GM21786 (cell line): ENCODE results near the gene CITED1.
"Not testable (repeated sequence)": the region's sequence is repeated elsewhere in the genome, so short reads cannot be mapped to it uniquely, and the experiment has no call there.

Experiments used
- ATAC-seq: cut with Tn5 transposase; IDR thresholded peaks from one replicate; pipeline ENCODE4 v1.9.1; 2021; ENCODE audit not compliant: unreplicated experiment

CITED1 gene

GRCh38 chrX:72305286-72306084 is at the start of gene CITED1:
CITED1 (minus strand) TSS chrX:72305914; CDS start chrX:72302869, 3,045 bp downstream.
- ATAC-seq, result no peak

DNA sequence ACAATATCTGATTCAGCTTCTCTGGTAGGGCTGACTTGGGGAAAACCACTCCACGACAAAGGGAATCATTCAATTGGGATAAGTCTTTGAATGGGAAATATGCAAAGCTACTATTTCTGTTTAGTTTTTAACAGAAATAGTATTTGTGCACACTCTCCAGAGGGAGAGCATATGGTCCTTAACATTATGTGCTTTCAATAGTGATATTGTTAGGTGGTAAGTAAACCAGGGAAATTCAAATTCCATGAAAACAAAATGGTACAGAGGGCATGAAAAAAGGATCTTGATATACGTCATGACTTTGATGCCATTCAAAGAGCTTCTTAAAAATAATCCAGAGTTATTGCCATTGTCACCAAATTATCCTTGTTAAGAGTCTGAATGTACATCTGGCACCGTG is 47.1 kb upstream of the CITED1 start:
- ATAC-seq, result no peak

- no peak for ATAC-seq
Measured at GRCh38 chrX:72351606-72352334, 46.1 kb upstream of the CITED1 start.

DNA sequence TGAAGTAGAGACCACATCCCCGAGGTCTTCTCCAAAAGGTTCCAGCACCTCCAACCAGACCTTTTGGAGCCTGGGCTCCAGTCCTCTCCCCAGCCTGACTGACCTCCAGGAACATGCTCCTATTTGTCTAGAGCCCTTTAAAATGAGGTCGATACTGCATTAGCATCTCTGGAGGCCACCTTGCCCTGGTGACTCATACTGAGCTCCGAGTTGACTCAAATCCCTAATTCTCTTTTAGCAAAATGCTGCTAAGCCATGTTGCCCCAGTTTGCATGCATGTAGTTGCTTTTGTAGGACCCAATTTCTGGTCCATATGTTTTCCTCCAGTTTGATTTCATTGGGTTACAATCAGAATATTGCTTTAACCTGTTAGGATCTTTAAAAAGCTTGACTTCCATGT is 43.5 kb upstream of the CITED1 start:
- peak; percentile 89 for ATAC-seq

DNA sequence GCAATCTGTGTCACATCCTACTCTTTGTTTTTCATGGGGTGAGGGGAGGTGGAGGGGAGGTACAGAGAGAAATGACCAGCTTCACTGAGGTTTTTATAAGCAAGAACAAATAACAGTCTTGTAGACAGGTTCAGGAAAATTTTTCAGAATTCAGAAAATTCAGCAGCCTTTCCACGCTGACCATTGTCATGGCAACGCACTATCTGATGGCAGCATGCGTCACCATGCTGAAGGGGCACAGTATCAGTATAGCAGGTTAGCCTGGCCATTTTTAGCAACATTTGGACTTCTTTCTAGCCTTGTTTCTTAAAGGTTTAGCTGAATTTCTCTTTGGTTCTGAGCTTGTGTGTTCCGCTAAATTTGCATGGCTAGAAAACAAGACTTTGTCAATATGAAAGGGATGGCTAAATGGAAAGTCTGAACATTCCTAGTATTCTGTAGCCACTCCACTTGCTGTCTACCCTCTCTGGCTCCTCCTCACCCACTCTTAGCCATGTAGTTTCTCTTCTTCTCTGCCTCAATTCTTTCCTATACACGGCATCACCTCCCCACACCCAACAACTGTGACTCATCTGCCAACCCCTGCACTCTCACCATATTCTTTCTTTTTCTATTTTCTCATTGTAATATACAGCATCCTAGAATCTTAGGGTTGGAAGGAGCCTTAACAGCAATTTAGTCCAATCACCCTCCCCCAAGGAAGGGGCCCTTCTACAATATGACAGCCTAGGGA is 42.7 kb upstream of the CITED1 start:
- no peak for ATAC-seq

DNA sequence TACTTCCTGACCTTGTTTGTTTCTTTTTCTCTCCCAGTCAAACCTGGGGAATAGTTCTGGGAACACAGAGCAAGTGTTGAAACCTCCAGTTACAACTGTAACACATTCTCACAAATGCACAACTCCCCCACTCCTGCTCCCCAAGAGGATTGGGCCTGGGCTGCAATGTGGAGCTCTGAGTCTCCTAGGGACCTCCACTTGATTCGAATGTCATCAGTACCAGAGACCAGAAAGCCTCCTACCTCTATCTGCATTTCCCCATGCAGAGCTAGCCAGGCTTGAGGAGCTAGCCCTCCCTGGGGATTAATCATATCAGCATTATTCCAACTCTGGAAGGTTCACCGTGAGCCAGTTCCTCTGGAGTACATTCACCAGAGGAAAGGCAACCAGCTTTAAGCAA is 41.7 kb upstream of the CITED1 start:
- ATAC-seq, result no peak

GRCh38 chrX:72346302-72346949 is 40.7 kb upstream of the CITED1 start:
- ATAC-seq, result no peak

DNA sequence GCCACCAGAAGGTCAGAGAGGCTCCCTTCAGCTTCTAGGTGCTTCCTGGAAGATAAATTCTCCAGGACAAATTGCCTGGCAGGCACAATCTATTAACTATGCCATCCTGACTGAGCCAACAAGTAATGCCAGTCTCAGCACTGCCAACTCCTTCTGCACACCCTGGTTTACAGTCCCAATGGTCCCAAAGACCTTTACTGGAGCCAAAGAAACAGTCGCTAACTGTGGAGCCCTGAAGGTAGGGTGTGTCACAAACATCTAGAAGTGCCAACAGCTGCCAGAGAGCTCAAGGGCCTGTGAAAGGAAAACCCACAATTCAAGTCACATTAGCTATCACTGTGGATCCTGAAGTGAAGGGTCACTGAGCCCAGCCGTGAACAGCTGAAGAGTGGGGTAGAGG is 34.9 kb upstream of the CITED1 start:
- no peak for ATAC-seq

DNA sequence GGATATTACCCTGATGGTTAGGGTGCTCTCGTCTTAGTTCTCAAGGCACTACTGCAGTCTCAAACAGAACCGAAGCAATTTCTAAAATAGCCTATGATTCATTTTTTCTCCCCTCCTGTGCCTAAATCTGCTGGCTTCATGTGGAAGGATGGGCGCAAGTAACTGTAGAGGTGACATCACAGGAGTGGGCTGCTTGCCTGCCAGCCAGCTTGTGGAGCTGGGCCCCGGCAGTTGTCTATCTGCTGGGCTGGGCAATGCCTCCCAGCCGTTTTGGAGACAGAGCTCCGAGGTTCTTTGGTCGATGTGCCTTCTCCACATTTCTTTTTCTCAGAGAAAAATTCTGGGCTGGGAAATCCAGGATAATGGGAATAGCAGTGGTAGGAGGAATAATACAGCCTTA is 34.3 kb upstream of the CITED1 start:
- no peak for ATAC-seq

DNA sequence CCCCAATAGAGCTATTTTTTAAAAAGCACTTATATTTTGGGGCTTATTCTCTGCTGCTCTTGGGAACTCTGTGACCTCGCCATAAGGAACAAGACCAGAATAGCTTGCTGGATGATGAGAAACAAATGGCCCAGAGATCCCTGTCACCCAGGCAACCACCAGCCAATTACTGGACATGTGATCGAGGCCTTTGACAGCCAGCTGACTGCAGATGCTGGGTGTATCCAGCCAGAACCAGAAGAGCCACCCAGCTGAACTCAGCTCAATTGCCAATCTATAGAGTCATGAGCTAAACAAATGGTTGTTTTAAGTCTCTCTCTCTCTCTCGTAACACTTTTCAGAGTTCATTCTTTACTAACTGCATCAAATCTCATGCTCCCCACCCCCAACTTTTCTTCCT is 24.4 kb upstream of the CITED1 start:
- no peak for ATAC-seq

DNA sequence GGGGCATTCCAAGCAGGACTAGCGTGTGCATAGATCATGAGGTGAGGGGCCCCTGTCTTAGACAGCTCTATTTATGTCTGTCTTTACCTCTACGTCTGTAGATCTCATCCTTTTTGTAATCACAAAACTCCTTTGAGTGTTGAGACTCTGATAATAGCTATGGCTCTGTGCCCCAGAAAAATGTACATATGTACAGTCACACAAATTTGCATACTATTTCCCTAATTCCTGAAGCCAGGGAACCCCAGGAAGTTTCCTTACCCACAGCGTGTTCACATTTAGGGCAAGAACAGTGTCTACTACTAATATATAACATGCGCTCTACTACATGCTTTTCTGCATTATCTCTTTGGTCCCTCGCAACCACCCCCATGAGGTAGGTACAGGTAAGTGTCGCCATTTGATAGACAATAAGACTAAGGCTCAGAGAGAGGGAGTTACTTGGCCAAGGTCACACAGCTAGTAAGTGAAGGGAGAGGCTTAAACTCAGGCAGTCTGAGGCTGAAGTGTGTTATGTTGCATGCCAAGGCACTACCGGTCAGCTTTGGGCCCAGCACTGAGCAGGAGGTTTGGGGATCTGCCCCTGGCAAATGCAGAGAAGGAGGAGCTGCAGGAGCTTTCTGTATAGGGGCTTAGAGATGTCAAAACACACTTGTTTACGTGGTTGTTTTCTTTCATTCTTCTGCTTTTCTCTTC is 21.0 kb upstream of the CITED1 start:
- ATAC-seq, result no peak

GRCh38 chrX:72319651-72320050 is 13.9 kb upstream of the CITED1 start:
- ATAC-seq, result not testable (repeated sequence)

DNA sequence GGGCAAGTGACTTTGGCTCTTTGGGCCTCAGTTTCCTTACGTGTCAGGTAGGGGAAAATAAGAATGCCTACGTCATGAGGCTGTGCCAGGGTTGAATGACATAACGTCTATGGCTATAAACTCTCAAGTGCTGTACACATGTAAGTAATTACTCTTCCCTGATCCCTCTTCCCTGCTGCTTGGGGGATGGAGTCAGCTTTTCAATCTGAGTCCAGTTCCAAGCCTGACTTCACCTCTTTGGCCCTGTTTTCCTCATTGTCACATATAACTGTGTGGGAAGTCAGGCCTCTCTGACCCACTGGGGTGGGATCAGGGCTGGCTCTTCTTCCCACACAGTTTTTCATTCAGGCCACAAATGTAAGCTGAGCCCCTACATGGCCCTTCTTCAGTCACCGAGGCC is 11.4 kb upstream of the CITED1 start:
- no peak for ATAC-seq

DNA sequence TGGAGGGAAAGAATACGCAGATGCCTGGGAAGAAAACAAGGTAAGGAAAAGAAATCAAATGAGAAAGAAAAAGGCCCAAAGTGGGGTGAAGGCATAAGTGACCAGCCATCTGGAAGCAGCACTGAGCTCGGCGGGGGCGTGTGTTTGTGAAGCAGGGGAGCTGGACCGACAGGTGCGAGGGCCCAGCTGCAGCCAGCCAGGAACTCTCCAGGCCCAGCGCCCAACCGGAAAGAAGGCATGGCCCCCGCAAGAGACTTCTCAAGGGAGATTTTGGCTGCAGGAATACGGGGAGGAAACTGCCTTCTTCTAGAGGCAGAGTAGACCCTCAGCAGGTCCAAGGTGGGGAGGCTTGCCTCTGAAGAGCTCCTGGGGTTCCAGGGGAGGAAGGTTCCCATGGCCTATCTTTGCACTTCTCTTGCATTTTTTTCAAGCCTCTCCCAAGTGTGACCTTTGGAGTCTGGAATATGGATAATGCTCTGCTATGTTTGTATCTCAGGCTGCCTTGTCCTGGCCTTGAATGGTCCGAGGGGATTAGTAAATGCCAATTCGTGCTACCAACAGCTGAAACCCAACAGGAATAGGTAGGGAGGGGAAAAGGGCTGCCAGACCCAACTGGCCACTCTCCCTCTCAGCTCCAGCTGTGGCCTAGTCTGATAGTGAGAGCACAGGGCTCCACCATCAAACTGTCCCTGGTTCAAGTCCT is 10.8 kb upstream of the CITED1 start:
- no peak for ATAC-seq

DNA sequence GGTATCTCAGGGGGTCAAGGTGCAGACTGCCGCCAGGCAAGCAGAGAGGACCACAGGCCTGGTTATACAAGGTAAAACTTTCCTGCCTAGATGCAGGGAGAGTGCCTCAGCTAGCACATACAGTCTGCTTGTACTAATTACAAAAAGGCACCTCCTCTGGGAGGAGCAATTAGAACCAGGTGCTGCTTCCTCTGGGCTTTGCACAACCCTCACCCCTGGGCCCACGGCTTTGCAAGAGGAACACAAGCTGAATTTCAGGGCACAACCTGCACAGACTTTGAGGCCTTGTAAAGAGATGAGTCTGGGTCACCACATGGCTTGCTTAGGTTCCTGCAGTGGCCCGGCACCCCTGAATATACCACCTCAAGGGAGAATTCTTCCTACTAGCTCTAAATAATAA is 9.2 kb upstream of the CITED1 start:
- ATAC-seq, result no peak

GRCh38 chrX:72313707-72314641 is 8.3 kb upstream of the CITED1 start:
- ATAC-seq, result no peak

GRCh38 chrX:72312311-72312940 is 6.7 kb upstream of the CITED1 start:
- no peak for ATAC-seq

DNA sequence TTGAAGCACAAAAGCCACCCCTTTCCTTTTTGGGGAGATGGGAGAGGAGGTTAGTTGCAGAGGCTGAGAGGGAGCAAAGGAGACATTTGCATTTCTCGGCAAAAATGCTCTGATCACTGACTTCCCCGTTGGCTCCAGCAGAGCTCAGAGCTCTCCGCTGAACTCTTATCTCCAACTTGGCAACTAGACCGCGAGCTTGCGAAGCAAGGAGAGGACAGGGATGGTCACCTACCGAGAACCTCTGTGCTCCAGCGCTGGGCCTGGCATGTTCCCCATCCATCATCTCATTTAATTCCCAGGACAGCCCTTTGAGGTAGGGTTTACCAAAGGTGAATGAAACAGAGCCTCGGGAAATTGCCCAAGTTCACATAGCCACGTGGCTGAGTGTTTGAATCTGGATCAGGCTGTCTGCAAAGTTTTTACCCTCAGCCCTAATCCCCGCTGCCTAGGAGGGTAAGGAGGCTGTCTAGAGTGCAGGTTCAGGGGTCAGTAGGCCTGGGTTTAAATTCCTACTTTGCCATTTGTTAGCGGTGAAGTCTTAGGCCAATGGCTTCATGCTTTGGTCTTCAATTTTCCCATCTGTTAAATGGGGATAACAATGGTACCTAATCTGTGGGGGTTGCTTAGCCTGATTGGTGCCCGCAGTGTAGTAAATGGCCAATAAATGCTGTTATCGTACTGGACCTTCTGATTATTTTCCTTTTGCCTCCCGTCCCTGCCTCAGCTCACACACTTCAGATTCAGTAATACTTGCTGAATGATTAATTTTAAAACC is 3.8 kb upstream of the CITED1 start:
- ATAC-seq, result no peak
